ENCODE data around the gene TRMT2B. TPM values are rescaled to one million over a fixed set of nuclear protein-coding genes. Genes with fewer than 3 reads are reported as not detected.

Gene TRMT2B
- total and polyA plus RNA-seq, 2 of the 13 experiments (the other 11 are each of a cell fraction or from before 2014, with no cell fraction given) = 7.0 to 11.2 TPM

DNA sequence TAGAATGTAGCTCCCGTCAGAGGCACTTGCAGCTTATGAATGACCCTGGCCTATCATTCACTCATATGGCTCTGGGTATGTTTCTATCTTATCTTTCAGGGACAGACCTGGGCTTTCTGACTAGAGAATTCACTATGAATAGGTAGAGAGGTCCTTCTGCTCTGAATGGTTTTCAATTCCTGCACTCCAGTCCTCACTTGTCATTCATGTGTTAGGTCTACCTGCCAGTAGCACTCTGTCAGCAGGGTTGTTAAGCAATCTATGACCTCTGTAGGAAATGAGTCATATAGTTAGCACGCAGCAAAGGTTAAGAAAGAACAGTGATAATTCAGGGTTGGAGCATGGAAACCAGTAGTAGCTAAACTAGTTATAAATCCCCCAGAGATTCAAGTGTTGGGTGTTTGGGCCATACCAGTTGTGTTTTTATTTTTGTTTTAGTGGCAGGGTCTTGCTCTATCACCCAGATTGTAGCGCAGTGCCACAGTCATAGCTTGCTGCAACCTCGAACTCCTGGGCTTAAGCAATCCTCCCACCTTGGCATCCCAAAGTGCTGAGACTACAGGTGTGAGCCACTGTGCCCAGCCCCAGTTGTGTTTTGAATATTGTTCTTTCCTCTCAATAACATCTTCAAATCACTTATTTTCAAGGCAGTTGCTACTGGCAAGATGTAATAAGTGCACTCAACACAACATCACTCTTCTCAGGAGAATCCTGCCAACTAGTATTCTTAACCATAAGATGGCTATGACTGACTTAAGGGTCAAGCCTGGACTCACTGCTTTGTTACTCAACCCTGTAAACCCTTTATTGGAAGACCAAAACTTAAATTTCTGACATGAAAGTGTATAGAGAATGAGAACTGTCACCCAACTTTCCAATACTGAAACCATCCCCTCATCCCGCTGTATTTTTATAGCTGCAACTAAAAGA is 57.3 kb downstream of the TRMT2B start (continued):
- TF ChIP-seq PBX2 (CRISPR knock-in tag; IDR thresholded peaks at IDR 0.05) = peak; percentile 23; the same call in 1 of the 2 replicates
- TF ChIP-seq ZKSCAN8 (CRISPR knock-in tag; IDR thresholded peaks at IDR 0.05; ENCODE audit: borderline replicate concordance) = no peak
- no peak for TF ChIP-seq ZNF839 (CRISPR knock-in tag; IDR thresholded peaks at IDR 0.05; ENCODE audit: borderline replicate concordance)
- no peak for TF ChIP-seq ZNF589 (CRISPR knock-in tag; conservative IDR thresholded peaks at IDR 0.05)
- TF ChIP-seq NR2F1 (CRISPR knock-in tag; IDR thresholded peaks at IDR 0.05) = peak; percentile 28 to 58; a peak in 2 of 4 replicates
- no peak for TF ChIP-seq ZNF253 (CRISPR knock-in tag; IDR thresholded peaks at IDR 0.05; ENCODE audit: borderline replicate concordance)
- TF ChIP-seq, protein P1, sequence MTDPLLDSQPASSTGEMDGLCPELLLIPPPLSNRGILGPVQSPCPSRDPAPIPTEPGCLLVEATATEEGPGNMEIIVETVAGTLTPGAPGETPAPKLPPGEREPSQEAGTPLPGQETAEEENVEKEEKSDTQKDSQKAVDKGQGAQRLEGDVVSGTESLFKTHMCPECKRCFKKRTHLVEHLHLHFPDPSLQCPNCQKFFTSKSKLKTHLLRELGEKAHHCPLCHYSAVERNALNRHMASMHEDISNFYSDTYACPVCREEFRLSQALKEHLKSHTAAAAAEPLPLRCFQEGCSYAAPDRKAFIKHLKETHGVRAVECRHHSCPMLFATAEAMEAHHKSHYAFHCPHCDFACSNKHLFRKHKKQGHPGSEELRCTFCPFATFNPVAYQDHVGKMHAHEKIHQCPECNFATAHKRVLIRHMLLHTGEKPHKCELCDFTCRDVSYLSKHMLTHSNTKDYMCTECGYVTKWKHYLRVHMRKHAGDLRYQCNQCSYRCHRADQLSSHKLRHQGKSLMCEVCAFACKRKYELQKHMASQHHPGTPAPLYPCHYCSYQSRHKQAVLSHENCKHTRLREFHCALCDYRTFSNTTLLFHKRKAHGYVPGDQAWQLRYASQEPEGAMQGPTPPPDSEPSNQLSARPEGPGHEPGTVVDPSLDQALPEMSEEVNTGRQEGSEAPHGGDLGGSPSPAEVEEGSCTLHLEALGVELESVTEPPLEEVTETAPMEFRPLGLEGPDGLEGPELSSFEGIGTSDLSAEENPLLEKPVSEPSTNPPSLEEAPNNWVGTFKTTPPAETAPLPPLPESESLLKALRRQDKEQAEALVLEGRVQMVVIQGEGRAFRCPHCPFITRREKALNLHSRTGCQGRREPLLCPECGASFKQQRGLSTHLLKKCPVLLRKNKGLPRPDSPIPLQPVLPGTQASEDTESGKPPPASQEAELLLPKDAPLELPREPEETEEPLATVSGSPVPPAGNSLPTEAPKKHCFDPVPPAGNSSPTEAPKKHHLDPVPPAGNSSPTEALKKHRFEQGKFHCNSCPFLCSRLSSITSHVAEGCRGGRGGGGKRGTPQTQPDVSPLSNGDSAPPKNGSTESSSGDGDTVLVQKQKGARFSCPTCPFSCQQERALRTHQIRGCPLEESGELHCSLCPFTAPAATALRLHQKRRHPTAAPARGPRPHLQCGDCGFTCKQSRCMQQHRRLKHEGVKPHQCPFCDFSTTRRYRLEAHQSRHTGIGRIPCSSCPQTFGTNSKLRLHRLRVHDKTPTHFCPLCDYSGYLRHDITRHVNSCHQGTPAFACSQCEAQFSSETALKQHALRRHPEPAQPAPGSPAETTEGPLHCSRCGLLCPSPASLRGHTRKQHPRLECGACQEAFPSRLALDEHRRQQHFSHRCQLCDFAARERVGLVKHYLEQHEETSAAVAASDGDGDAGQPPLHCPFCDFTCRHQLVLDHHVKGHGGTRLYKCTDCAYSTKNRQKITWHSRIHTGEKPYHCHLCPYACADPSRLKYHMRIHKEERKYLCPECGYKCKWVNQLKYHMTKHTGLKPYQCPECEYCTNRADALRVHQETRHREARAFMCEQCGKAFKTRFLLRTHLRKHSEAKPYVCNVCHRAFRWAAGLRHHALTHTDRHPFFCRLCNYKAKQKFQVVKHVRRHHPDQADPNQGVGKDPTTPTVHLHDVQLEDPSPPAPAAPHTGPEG (CRISPR knock-in tag; IDR thresholded peaks at IDR 0.05) = no peak
- no peak for TF ChIP-seq IKZF1 (IDR thresholded peaks at IDR 0.05)
- TF ChIP-seq, protein P2, sequence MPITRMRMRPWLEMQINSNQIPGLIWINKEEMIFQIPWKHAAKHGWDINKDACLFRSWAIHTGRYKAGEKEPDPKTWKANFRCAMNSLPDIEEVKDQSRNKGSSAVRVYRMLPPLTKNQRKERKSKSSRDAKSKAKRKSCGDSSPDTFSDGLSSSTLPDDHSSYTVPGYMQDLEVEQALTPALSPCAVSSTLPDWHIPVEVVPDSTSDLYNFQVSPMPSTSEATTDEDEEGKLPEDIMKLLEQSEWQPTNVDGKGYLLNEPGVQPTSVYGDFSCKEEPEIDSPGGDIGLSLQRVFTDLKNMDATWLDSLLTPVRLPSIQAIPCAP (CRISPR knock-in tag; IDR thresholded peaks at IDR 0.05; ENCODE audit: low read depth) = no peak
- no peak for TF ChIP-seq TIGD3 (CRISPR knock-in tag; IDR thresholded peaks at IDR 0.05; ENCODE audit: borderline replicate concordance)
- TF ChIP-seq HDAC6 (IDR thresholded peaks at IDR 0.05; ENCODE audit: low read depth, low read length) = no peak
- TF ChIP-seq ZSCAN25 (CRISPR knock-in tag; IDR thresholded peaks at IDR 0.05) = no peak
- TF ChIP-seq, protein P3, sequence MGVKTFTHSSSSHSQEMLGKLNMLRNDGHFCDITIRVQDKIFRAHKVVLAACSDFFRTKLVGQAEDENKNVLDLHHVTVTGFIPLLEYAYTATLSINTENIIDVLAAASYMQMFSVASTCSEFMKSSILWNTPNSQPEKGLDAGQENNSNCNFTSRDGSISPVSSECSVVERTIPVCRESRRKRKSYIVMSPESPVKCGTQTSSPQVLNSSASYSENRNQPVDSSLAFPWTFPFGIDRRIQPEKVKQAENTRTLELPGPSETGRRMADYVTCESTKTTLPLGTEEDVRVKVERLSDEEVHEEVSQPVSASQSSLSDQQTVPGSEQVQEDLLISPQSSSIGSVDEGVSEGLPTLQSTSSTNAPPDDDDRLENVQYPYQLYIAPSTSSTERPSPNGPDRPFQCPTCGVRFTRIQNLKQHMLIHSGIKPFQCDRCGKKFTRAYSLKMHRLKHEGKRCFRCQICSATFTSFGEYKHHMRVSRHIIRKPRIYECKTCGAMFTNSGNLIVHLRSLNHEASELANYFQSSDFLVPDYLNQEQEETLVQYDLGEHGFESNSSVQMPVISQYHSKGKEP (CRISPR knock-in tag; IDR thresholded peaks at IDR 0.05) = no peak
